Body of pancreas (tissue), 4 donors: Measurements from ENCODE around the gene EOMES. TPM values are rescaled to one million over a fixed set of nuclear protein-coding genes. Genes with fewer than 3 reads are reported as not detected.

Experiments
- ATAC-seq: fragments of 150-250 bp; one replicate; pipeline ENCODE4 v1.9.1; 2016
- DNase-seq, 4 donors: peaks; one replicate each; pipeline ENCODE4 v3.0.0-alpha.2; 2019
- H3K27ac ChIP-seq, 4 donors: fragments of 200-600 bp; sonication (generic); 1 replicate in 3 of 4; 2 replicates in 1 of 4; pipeline versions ENCODE4 v1.5.1 to v1.6.1; 2016 to 2019; ENCODE audit warnings: mild to moderate bottlenecking in 1 of 4, mixed read lengths in 1 of 4, moderate library complexity in 1 of 4
- H3K27me3 ChIP-seq, 2 donors: fragments of 200-600 bp; sonication (generic); one replicate each; pipeline ENCODE4 v1.6.0; 2016; ENCODE audit warnings: mild to moderate bottlenecking in 1 of 2
- H3K36me3 ChIP-seq, 2 donors: fragments of 200-600 bp; sonication (generic); replicated peaks in 1 of 2; 2 replicates each; pipeline ENCODE4 v1.5.1; 2016; ENCODE audit warnings: low read depth in 2 of 2; ENCODE audit not compliant: insufficient read depth in 1 of 2
- H3K4me1 ChIP-seq: fragments of 200-600 bp; sonication (generic); one replicate; pipeline ENCODE4 v1.6.0; 2016
- H3K4me3 ChIP-seq, 2 donors: fragments of 200-600 bp; sonication (generic); 1 replicate in 1 of 2; 2 replicates in 1 of 2; pipeline ENCODE4 v1.5.1; 2016 to 2019
- H3K9me3 ChIP-seq, 3 donors: fragments of 200-600 bp; sonication (generic); 1 replicate in 2 of 3; 2 replicates in 1 of 3; pipeline ENCODE4 v1.5.1; 2016
- CTCF ChIP-seq, 7 experiments: fragments of 450-650 bp in 4 of 7; fragments of 200-600 bp in 3 of 7; sonication (generic) in 3 of 7; IDR thresholded peaks; one replicate each; pipeline ENCODE4 v1.5.1; 2016 to 2019; ENCODE audit warnings: antibody characterized with exemption in 7 of 7
- POLR2A ChIP-seq, 3 donors: fragments of 450-650 bp; IDR thresholded peaks; one replicate each; pipeline ENCODE4 v1.6.1; 2016; ENCODE audit warnings: antibody characterized with exemption in 3 of 3, mild to moderate bottlenecking in 2 of 3
- whole genome bisulfite sequencing, 2 donors: methylation state at CpG; one replicate each; pipeline ENCODE4 v1.1.5; 2017; 5-methylcytosine and 5-hydroxymethylcytosine counted together
- intact Hi-C: fragments of 100-400 bp; cut with DNase I; formaldehyde crosslinking; loops from one replicate; pipeline ENCODE4 v1.15.1; 2023
- total RNA-seq, 2 donors: library from RNA; depleted of rRNA; stranded (reverse); fragments of >200 nt; gene quantifications; one replicate each; pipeline ENCODE4 v1.1.0, GENCODE V29; 2016

The EOMES gene
- total RNA-seq, 2 donors from 2014 or later, result 0.52 TPM; not detected in 1

GRCh38 chr3:27681249-27681748 is 40.8 kb downstream of the EOMES start:
- DNase-seq (peak in 2 of 4 donors; percentile 17 to 38), ATAC-seq (peak; percentile 77)
- Histone ChIP-seq H3K4me3 (no peak overlapping the region), H3K4me1 (peaks cover 4% of the 10 kb centered on the region), H3K27ac (peak overlapping the region in 1 of 4 donors; percentile 19), H3K36me3 (no peaks in the 10 kb centered on the region), H3K9me3 (no peaks in the 10 kb centered on the region), H3K27me3 (no peaks in the 10 kb centered on the region)
- 8% methylated on average over 6 of the region's 6 CpGs for WGBS, 2 donors
- TF ChIP-seq CTCF (IDR thresholded peaks at IDR 0.05), result peak in 6 of 7 experiments; percentile 49 to 83 (median 63)
- no peak for TF ChIP-seq POLR2A (IDR thresholded peaks at IDR 0.05)
- intact Hi-C loops, result no loop called here

GRCh38 chr3:27680517-27681246 is 41.4 kb downstream of the EOMES start:
- peaks cover 6% of the 10 kb centered on the region for H3K4me1 ChIP-seq
- ATAC-seq, result no peak
- H3K4me3 ChIP-seq, result no peak overlapping the region
- DNase-seq, result no peak
- no peaks in the 10 kb centered on the region for H3K9me3 ChIP-seq
- no peaks in the 10 kb centered on the region for H3K36me3 ChIP-seq
- intact Hi-C loops, result no loop called here
- peak overlapping the region in 1 of 4 donors; percentile 19 for H3K27ac ChIP-seq
- H3K27me3 ChIP-seq, result no peaks in the 10 kb centered on the region
- no peak for TF ChIP-seq CTCF (IDR thresholded peaks at IDR 0.05)
- no peak for TF ChIP-seq POLR2A (IDR thresholded peaks at IDR 0.05)
- 41 to 43% methylated on average over 3 to 5 of the region's 5 CpGs for WGBS, 2 donors

- Histone ChIP-seq H3K4me1 (peaks cover 11% of the 10 kb centered on the region), H3K27me3 (no peaks in the 10 kb centered on the region), H3K27ac (no peak overlapping the region), H3K36me3 (no peaks in the 10 kb centered on the region), H3K9me3 (no peaks in the 10 kb centered on the region), H3K4me3 (no peak overlapping the region)
- WGBS, 2 donors, result 76 to 90% methylated on average over 1 of the region's 1 CpG
- DNase-seq (no peak), ATAC-seq (no peak)
- TF ChIP-seq POLR2A (IDR thresholded peaks at IDR 0.05), result no peak
- no peak for TF ChIP-seq CTCF (IDR thresholded peaks at IDR 0.05)
- intact Hi-C loops, result no loop called here
Observed at GRCh38 chr3:27679691-27680090, 42.4 kb downstream of the EOMES start.

GRCh38 chr3:27678234-27678633 is 43.9 kb downstream of the EOMES start:
- DNase-seq (no peak), ATAC-seq (no peak)
- Histone ChIP-seq H3K9me3 (no peaks in the 10 kb centered on the region), H3K27me3 (no peaks in the 10 kb centered on the region), H3K4me1 (peaks cover 11% of the 10 kb centered on the region), H3K4me3 (no peak overlapping the region), H3K27ac (no peak overlapping the region), H3K36me3 (no peaks in the 10 kb centered on the region)
- intact Hi-C loops, result no loop called here
- TF ChIP-seq CTCF (IDR thresholded peaks at IDR 0.05) (no peak), POLR2A (IDR thresholded peaks at IDR 0.05) (no peak)

- Histone ChIP-seq H3K4me1 (peaks cover 11% of the 10 kb centered on the region), H3K27ac (no peak overlapping the region), H3K27me3 (no peaks in the 10 kb centered on the region), H3K4me3 (no peak overlapping the region), H3K36me3 (no peaks in the 10 kb centered on the region), H3K9me3 (no peaks in the 10 kb centered on the region)
- peak in 1 of 4 donors; percentile 28 for DNase-seq
- peak; percentile 66 for ATAC-seq
- 70 to 82% methylated on average over 3 of the region's 3 CpGs for WGBS, 2 donors
- no peak for TF ChIP-seq POLR2A (IDR thresholded peaks at IDR 0.05)
- no peak for TF ChIP-seq CTCF (IDR thresholded peaks at IDR 0.05)
- intact Hi-C loops, result no loop called here
Observed at GRCh38 chr3:27677565-27677964, 44.6 kb downstream of the EOMES start.
